GM10266 (cell line): ENCODE data around the gene STXBP1.

ENCODE experiments used
- DNase-seq: peaks from one replicate; pipeline ENCODE4 v3.0.0; 2012; ENCODE audit errors: extremely low spot score
- TF ChIP-seq, protein P1 (sequence below): IDR thresholded peaks from 2 replicates; pipeline ENCODE4 v1.5.1; 2012; ENCODE audit warnings: mild to moderate bottlenecking, low read depth; ENCODE audit not compliant: control insufficient read depth, insufficient read depth; ENCODE audit errors: missing control alignments

The STXBP1 gene

DNA sequence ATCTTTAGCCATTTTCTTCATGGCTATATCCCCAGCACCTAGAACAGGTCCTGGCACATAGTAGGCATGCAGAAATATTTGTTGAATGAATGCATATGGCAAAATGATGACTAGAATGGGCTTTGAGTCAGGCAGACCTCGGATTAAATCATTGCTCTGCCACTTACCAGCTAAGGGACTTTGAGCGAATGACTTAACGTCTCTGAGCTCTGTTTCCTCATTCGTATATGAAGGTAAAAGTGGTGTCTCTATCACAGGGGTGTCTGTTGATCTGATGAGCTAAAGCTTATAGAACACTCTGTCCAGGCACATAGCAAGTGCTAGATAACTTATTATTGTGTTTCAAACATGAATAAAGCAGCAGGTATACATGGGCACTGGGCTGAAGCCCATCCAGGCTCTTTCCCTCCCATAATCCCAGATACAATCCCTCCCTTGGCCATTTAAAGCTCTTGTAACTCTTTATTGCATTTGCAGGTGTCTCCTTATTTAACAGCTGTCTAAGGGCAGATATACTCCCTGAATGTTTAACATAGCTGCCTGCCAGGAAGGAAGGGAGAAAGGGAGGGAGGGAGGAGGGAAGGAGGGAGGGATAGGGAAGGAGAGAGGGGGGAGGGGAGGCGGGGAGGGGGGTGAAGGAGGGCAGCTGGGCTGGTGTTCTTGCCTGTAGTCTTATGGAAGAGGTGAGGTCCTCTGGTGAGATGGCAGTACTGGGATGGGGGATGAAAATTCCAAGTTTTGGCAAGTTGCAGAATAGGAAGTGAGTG is 23.2 kb upstream of the STXBP1 start:
- TF ChIP-seq, protein P1, sequence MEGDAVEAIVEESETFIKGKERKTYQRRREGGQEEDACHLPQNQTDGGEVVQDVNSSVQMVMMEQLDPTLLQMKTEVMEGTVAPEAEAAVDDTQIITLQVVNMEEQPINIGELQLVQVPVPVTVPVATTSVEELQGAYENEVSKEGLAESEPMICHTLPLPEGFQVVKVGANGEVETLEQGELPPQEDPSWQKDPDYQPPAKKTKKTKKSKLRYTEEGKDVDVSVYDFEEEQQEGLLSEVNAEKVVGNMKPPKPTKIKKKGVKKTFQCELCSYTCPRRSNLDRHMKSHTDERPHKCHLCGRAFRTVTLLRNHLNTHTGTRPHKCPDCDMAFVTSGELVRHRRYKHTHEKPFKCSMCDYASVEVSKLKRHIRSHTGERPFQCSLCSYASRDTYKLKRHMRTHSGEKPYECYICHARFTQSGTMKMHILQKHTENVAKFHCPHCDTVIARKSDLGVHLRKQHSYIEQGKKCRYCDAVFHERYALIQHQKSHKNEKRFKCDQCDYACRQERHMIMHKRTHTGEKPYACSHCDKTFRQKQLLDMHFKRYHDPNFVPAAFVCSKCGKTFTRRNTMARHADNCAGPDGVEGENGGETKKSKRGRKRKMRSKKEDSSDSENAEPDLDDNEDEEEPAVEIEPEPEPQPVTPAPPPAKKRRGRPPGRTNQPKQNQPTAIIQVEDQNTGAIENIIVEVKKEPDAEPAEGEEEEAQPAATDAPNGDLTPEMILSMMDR: no peak
- no peak for DNase-seq

DNA sequence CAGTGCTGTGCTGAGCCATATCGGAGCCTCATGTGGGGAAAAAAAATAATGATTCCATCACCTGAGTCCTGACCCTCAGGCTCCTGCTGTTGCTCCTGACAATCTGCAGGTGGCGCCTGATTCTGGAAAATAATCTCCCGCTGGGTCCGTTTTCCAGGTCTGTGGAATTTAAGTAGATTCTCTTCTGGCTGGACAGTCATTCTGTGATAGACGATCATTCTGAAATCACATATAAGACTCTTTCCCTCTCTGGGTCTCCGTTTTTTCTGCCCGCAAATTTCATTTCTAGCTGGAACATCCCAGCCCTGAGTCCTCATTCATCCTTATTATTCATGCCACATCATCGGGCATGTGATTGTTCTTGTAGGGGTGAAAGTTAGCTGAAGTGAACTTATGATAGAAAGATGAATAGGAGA is 22.1 kb upstream of the STXBP1 start:
- no peak for DNase-seq
- TF ChIP-seq, protein P1: peak; percentile 80

DNA sequence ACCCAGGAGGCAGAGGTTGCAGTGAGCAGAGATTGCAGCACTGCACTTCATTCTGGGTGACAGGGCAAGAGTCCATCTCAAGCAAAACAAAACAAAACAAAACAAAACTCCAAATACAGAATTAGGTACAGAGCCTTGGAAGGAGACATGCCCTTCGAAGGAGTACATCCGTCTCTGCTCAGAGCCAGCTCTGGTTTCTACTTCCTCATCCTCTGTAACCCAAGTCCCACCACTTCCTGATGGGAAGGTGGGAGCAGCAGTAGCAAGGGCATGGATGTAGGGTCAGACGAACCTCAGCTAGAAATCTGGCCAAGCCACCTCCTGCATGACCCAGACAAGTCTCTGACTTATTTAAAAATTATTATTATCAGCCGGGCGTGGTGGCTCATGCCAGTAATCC is 16.5 kb upstream of the STXBP1 start:
- DNase-seq: no peak
- TF ChIP-seq, protein P1: no peak

DNA sequence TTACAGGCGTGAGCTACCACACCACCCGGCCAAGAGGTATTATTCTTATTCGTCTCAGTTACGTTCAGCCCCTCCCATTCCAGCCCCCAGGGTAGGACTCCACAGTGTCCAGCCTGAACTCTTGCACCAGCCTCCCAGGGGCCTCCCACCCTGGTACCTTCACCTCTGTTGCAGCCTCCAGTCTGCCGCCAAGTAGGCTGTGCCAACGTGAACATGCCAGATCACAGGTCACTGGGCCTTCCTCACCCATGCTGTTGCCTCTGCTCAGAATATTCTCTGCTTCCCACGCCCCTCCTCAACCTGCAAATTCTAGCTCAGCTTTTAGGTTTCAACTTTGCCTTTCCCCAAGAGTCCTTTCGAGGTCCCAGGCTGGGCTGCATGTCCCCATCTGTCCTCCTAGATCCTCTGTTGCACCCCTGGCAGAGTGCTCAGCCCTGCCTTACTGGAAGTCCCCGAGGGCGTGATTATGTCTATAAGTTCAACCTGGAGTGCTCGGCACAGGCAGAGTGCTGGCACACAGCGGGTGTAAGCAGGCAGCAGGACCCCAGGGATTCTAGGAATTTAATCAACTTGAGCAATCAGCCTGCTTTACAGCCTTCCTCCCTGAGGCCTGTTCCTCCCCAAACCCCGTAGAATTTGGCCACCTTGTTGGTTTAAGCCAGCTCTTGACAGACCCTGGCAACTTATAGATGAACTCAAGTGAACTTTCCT is 13.1 kb upstream of the STXBP1 start:
- TF ChIP-seq, protein P1: no peak
- no peak for DNase-seq

DNA sequence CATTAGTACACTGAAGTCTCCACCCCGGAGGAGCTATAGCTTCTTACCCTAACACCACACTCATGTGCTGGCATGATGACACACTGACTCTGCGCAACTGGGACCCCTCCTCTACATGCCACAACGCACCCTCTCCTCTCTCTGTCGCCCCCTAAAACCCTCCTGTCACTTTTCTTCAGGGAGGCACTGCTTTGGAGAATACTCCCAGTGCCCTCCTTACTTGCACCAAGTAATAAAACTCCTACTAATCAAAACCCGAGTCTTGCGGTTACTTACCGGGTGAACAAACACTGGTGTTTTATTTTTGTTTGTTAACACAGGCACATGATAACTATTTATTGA is 12.6 kb upstream of the STXBP1 start:
- TF ChIP-seq, protein P1: no peak

DNA sequence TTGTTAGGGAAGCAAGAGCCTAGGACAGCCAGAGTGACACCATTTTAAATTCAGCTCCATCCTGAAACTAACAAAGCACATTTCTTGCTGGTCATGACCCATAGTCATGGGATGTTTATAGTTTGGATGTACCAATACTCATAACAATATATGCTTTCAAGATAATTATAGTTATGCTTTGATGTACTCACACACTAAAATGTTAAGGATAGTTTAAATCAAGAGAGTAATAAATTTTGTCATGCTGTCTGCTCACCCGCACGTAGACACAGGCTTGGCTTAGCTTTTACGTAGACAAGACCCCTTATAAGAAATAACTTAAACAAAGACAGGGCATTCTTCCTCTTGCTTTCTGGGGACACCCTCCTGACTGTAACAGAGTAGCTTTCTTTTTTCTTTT is 8.9 kb upstream of the STXBP1 start:
- TF ChIP-seq, protein P1: no peak
- DNase-seq: no peak

More for the DNA sequence above, 12.6 kb upstream of the STXBP1 start:
- DNase-seq: no peak

DNA sequence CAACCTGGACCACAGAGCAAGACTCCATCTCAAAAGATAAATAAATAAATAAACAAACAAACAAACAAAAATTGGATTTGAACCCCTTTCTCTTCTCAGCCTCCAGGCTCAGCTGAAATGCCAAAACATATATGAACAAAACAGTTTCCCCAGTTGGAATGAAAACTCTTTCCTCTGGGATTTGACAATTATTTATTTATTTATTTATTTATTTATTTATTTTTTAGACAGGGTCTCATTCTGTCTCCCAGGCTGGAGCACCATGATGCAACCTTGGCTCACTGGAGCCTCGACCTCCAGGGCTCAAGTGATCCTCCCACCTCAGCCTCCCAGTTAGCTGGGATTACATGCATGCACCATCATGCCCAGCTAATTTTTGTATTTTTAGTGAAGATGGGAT is 6.0 kb upstream of the STXBP1 start:
- DNase-seq: no peak

More for the DNA sequence above, 6.0 kb upstream of the STXBP1 start:
- TF ChIP-seq, protein P1: no peak
